Measurements from ENCODE around the gene VIP. TPM values are rescaled to one million over a fixed set of nuclear protein-coding genes. Genes with fewer than 3 reads are reported as not detected.

Gene VIP
- total RNA-seq, 1 experiment from 2014 or later = not detected

DNA sequence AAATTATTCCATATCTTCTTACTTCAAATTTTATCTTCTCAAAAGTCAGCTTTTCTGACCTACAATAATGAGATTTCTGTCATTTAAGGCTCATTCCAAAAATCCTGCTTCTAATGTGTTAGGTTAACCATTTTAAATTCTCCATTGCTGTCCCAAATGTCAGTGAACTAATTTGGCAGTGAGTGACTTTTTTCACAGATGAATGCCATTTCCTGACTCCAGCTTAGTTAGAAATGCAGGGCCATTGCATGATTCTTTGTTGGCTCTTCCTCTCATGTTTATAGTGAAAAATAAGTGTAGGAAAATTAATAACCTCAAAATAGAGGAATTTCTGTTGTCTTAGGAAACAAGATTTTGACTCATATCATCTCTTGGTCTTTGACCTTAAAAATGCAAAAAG lies 44.1 kb downstream of the VIP start:
- peaks cover 96% of the 10 kb centered on the region for H3K27me3 Mint-ChIP-seq (ENCODE audit: insufficient read depth, unreplicated experiment)
- H3K27ac Mint-ChIP-seq (ENCODE audit: low read depth, unreplicated experiment) = no peak overlapping the region
- POLR2A ChIA-PET = no interaction called here
- H3K36me3 Mint-ChIP-seq (ENCODE audit: insufficient read depth, unreplicated experiment) = no peaks in the 10 kb centered on the region
- no peaks in the 10 kb centered on the region for H3K4me1 Mint-ChIP-seq (ENCODE audit: insufficient read depth, unreplicated experiment)
- intact Hi-C loops (cut with micrococcal nuclease) = no loop called here
- TF ChIP-seq, protein P1, sequence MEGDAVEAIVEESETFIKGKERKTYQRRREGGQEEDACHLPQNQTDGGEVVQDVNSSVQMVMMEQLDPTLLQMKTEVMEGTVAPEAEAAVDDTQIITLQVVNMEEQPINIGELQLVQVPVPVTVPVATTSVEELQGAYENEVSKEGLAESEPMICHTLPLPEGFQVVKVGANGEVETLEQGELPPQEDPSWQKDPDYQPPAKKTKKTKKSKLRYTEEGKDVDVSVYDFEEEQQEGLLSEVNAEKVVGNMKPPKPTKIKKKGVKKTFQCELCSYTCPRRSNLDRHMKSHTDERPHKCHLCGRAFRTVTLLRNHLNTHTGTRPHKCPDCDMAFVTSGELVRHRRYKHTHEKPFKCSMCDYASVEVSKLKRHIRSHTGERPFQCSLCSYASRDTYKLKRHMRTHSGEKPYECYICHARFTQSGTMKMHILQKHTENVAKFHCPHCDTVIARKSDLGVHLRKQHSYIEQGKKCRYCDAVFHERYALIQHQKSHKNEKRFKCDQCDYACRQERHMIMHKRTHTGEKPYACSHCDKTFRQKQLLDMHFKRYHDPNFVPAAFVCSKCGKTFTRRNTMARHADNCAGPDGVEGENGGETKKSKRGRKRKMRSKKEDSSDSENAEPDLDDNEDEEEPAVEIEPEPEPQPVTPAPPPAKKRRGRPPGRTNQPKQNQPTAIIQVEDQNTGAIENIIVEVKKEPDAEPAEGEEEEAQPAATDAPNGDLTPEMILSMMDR (IDR thresholded peaks at IDR 0.05; ENCODE audit: unreplicated experiment) = no peak
- H3K4me3 Mint-ChIP-seq (ENCODE audit: unreplicated experiment) = no peak overlapping the region
- no TSS peak for BruUV-seq (replicated peaks)
- CTCF ChIA-PET = no interaction called here
- H3K9me3 Mint-ChIP-seq (ENCODE audit: unreplicated experiment) = no peaks in the 10 kb centered on the region
- DNase-seq (ENCODE audit: unreplicated experiment) = no peak

- CTCF ChIA-PET = no interaction called here
Measured at GRCh38 chr6:152804150-152804549, 53.6 kb downstream of the VIP start.

More at GRCh38 chr6:152804150-152804549, 53.6 kb downstream of the VIP start:
- peaks cover 88% of the 10 kb centered on the region for H3K27me3 Mint-ChIP-seq (ENCODE audit: insufficient read depth, unreplicated experiment)
- intact Hi-C loops (cut with micrococcal nuclease) = no loop called here
- DNase-seq (ENCODE audit: unreplicated experiment) = no peak
- TF ChIP-seq, protein P1 (IDR thresholded peaks at IDR 0.05; ENCODE audit: unreplicated experiment) = no peak
- H3K4me3 Mint-ChIP-seq (ENCODE audit: unreplicated experiment) = no peak overlapping the region
- H3K9me3 Mint-ChIP-seq (ENCODE audit: unreplicated experiment) = peaks cover 7% of the 10 kb centered on the region
- no peak overlapping the region for H3K27ac Mint-ChIP-seq (ENCODE audit: low read depth, unreplicated experiment)
- no peaks in the 10 kb centered on the region for H3K4me1 Mint-ChIP-seq (ENCODE audit: insufficient read depth, unreplicated experiment)
- no peaks in the 10 kb centered on the region for H3K36me3 Mint-ChIP-seq (ENCODE audit: insufficient read depth, unreplicated experiment)
- POLR2A ChIA-PET = no interaction called here
- BruUV-seq (replicated peaks) = no TSS peak

Other genes with a start within 250 kb of the VIP start
- gene SYNE1, start 113.4 kb upstream of the VIP start, total RNA-seq (2022) = 25.4 and 37.3 TPM in 2 replicates
- gene MYCT1, start 52.9 kb upstream of the VIP start, total RNA-seq (2022) = not detected in 2 replicates
- gene FBXO5, start 232.2 kb downstream of the VIP start, total RNA-seq (2022) = 9.5 and 16.4 TPM in 2 replicates

Data from MCF 10A (cell line).